Glutamatergic neuron (in vitro differentiated cells): Measurements from ENCODE around the gene INKA1. TPM values are rescaled to one million over a fixed set of nuclear protein-coding genes. Genes with fewer than 3 reads are reported as not detected.

ENCODE experiments used
- DNase-seq: peaks from one replicate; pipeline ENCODE4 v3.0.0; 2022
- H3K27ac Mint-ChIP-seq: one replicate; pipeline ENCODE4 v1.8.0; 2020; ENCODE audit warnings: mild to moderate bottlenecking, mixed read lengths, inconsistent platforms; ENCODE audit not compliant: unreplicated experiment
- H3K27me3 Mint-ChIP-seq: one replicate; pipeline ENCODE4 v1.8.0; 2020; ENCODE audit warnings: mild to moderate bottlenecking, moderate library complexity, mixed read lengths, inconsistent platforms; ENCODE audit not compliant: unreplicated experiment
- H3K36me3 Mint-ChIP-seq: one replicate; pipeline ENCODE4 v1.8.0; 2020; ENCODE audit warnings: mild to moderate bottlenecking, mixed read lengths, inconsistent platforms; ENCODE audit not compliant: unreplicated experiment
- H3K4me1 Mint-ChIP-seq: one replicate; pipeline ENCODE4 v1.8.0; 2020; ENCODE audit warnings: mild to moderate bottlenecking, low read depth, mixed read lengths, inconsistent platforms; ENCODE audit not compliant: unreplicated experiment
- H3K4me3 Mint-ChIP-seq: one replicate; pipeline ENCODE4 v1.8.0; 2020; ENCODE audit warnings: mild to moderate bottlenecking, mixed read lengths, inconsistent platforms; ENCODE audit not compliant: unreplicated experiment
- H3K9me3 Mint-ChIP-seq: one replicate; pipeline ENCODE4 v1.8.0; 2020; ENCODE audit warnings: mild to moderate bottlenecking, moderate library complexity, mixed read lengths, inconsistent platforms; ENCODE audit not compliant: unreplicated experiment
- CTCF ChIP-seq: fragments of 200-600 bp; sonication (generic); IDR thresholded peaks from one replicate; pipeline ENCODE4 v1.5.0; 2021; ENCODE audit not compliant: partially characterized antibody, unreplicated experiment
- long read RNA-seq: library from polyadenylated mRNA; unstranded; transcript quantifications from one replicate; pipeline ENCODE4 v2.0.0, GENCODE V29; 2020; ENCODE audit not compliant: unreplicated experiment
- total RNA-seq: library from RNA; stranded (reverse); fragmentation: NEBNext Ultra II Directional; extraction: Animal tissue kit (Norgen Biotek cat#: 25700); gene quantifications from one replicate; pipeline ENCODE4 v1.2.1, GENCODE V29; 2021; ENCODE audit not compliant: unreplicated experiment

INKA1 gene
- 4.2 TPM for total RNA-seq
- long read RNA-seq, partial matches to known transcripts = 0 of 2 reads
- long read RNA-seq, other reads (novel, unspliced or antisense) = 0 of 2 reads

GRCh38 chr3:49802719-49803464 is at the start of gene INKA1:
Gene INKA1 (plus strand): TSS chr3:49803261. CDS start chr3:49803393, 132 bp downstream.
- peaks cover 12% of the 10 kb centered on the region for H3K27me3 Mint-ChIP-seq
- no peaks in the 10 kb centered on the region for H3K36me3 Mint-ChIP-seq

DNA sequence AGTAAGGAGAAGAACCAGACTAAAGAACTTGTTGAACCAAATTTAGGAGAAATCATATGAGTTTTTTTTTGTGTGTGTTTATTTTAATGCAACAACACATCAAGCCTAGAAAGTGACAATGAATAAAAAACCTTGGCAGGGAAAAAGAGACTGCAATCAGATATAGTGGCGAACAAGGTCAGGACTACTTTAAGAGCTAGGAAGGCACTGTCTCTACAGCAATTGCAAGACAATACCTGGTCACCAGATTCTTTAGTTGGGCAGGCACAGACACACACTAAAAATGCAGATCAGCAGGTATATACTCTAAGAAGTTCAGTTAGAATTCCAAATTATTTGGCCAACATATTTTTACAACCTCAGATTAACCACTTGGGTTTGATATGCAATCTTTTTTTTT is 48.5 kb upstream of the INKA1 start:
- no peaks in the 10 kb centered on the region for H3K9me3 Mint-ChIP-seq
- H3K27ac Mint-ChIP-seq = no peak overlapping the region
- no peak overlapping the region for H3K4me3 Mint-ChIP-seq
- H3K36me3 Mint-ChIP-seq = no peaks in the 10 kb centered on the region
- no peak for TF ChIP-seq CTCF
- H3K27me3 Mint-ChIP-seq = peaks cover 4% of the 10 kb centered on the region
- no peaks in the 10 kb centered on the region for H3K4me1 Mint-ChIP-seq
- no peak for DNase-seq

More at GRCh38 chr3:49802719-49803464, at the start of gene INKA1:
- peak within 1 kb of the TSS; percentile 48 for H3K27ac Mint-ChIP-seq
- peak; percentile 84 for TF ChIP-seq CTCF
- DNase-seq = peak; percentile 91
- peaks cover 12% of the 10 kb centered on the region for H3K9me3 Mint-ChIP-seq
- peaks cover 11% of the 10 kb centered on the region for H3K4me1 Mint-ChIP-seq
- H3K4me3 Mint-ChIP-seq = peak within 1 kb of the TSS; percentile 89

DNA sequence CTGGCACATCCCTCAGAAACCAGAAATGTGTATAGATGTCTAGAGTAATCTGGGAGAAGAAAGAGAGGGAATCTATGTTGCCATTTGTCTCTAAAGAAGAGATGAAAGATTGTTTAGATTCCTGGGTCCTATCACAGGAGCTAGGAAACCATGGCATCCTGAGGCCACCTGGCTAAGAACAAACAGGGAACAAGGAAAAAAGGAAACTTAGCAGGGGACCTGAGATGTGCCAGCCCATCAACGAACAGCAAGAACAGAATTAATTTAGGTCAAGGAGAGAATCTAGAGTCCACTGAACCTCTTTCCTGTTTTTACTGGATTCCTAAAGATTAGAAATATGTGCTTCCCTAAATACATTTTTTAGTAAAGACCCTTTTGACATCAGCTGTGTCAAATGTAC is 47.0 kb upstream of the INKA1 start:
- no peak overlapping the region for H3K27ac Mint-ChIP-seq
- H3K4me3 Mint-ChIP-seq = no peak overlapping the region
- DNase-seq = no peak
- H3K27me3 Mint-ChIP-seq = peaks cover 4% of the 10 kb centered on the region
- H3K9me3 Mint-ChIP-seq = no peaks in the 10 kb centered on the region
- H3K4me1 Mint-ChIP-seq = no peaks in the 10 kb centered on the region
- TF ChIP-seq CTCF = no peak
- H3K36me3 Mint-ChIP-seq = no peaks in the 10 kb centered on the region

DNA sequence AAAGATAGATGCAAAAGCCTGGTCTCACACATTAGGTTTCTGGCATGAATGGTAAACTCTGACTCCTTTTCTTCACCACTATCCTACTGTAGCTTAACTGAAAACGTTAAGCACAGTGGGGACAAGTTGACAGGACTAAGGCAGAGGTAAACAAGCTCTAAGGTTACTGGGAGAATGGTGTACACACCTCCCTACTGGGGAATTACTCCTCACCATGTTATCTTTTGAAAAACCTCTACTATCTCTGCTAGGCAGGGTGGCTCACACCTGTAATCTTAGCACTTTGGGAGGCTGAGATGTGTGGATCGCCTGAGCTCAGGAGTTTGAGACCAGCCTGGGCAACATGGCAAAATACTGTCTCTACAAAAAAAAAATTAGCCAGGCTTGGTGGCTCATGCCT is 45.9 kb upstream of the INKA1 start:
- no peak for DNase-seq
- H3K27ac Mint-ChIP-seq = no peak overlapping the region
- TF ChIP-seq CTCF = no peak
- no peaks in the 10 kb centered on the region for H3K4me1 Mint-ChIP-seq
- no peaks in the 10 kb centered on the region for H3K36me3 Mint-ChIP-seq
- no peaks in the 10 kb centered on the region for H3K9me3 Mint-ChIP-seq
- H3K4me3 Mint-ChIP-seq = no peak overlapping the region
- H3K27me3 Mint-ChIP-seq = peaks cover 4% of the 10 kb centered on the region

- H3K36me3 Mint-ChIP-seq = no peaks in the 10 kb centered on the region
- no peaks in the 10 kb centered on the region for H3K4me1 Mint-ChIP-seq
- H3K27ac Mint-ChIP-seq = no peak overlapping the region
- no peak for DNase-seq
- H3K9me3 Mint-ChIP-seq = no peaks in the 10 kb centered on the region
- H3K4me3 Mint-ChIP-seq = no peak overlapping the region
- no peaks in the 10 kb centered on the region for H3K27me3 Mint-ChIP-seq
- TF ChIP-seq CTCF = no peak
Observed at GRCh38 chr3:49759226-49759625, 43.8 kb upstream of the INKA1 start.
